IMR-90 (cell line): ENCODE data around the gene AFF2.

Source experiments
- CEBPB ChIP-seq: IDR thresholded peaks from 2 replicates; pipeline ENCODE4 v1.6.1; 2012; ENCODE audit warnings: low read depth, low read length, improper control_type of control experiment
- CTCF ChIP-seq: conservative IDR thresholded peaks from 2 replicates; pipeline ENCODE4 v1.5.1; 2012; ENCODE audit warnings: mild to moderate bottlenecking, low read depth, low read length, improper control_type of control experiment
- POLR2A ChIP-seq: IDR thresholded peaks from 2 replicates; pipeline ENCODE4 v1.6.1; 2012; ENCODE audit warnings: mild to moderate bottlenecking, low read depth, low read length

- TF ChIP-seq POLR2A (no peak), CTCF (no peak), CEBPB (no peak)
Measured at GRCh38 chrX:148457279-148457678, 43.1 kb upstream of the AFF2 start.
